SK-N-SH (cell line): Measurements from ENCODE around the gene PUS3. TPM values are rescaled to one million over a fixed set of nuclear protein-coding genes. Genes with fewer than 3 reads are reported as not detected.

Experiments
- CTCF ChIA-PET: fragments of 300-600, 350-600 bp; formaldehyde crosslinking; extraction: SDS; loops from one replicate; lab custom pipeline; 2021; lab: Yijun Ruan, JAX
- POLR2A ChIA-PET: fragments of 350-600 bp; sonication (Branson Sonifier 250); formaldehyde crosslinking; extraction: SDS; loops from one replicate; lab custom pipeline; 2020; ENCODE audit warnings: antibody characterized with exemption, inconsistent platforms; lab: Yijun Ruan, JAX
- DNase-seq: peaks from one replicate; pipeline ENCODE4 v3.0.0; 2012
- H2AFZ ChIP-seq: fragments of 200-600 bp; sonication (generic); 2 replicates; pipeline ENCODE4 v1.8.1; 2016; ENCODE audit warnings: antibody characterized with exemption, mild to moderate bottlenecking, low read depth
- H3F3A ChIP-seq: fragments of 200-600 bp; sonication (generic); replicated peaks from 2 replicates; pipeline ENCODE3; 2016; ENCODE audit warnings: antibody characterized with exemption, mild to moderate bottlenecking; ENCODE audit not compliant: insufficient read depth
- H3K27ac ChIP-seq, 2 experiments: fragments of 200-500 bp in 1 of 2; fragments of 200-600 bp in 1 of 2; sonication (Bioruptor generic) in 1 of 2; sonication (generic), shearing (Covaris generic) in 1 of 2; 2 replicates each; pipeline versions ENCODE4 v1.5.1 to v1.6.1; 2014 to 2016; ENCODE audit warnings: low read depth in 2 of 2, inconsistent platforms in 1 of 2, low read length in 1 of 2, mild to moderate bottlenecking in 1 of 2, mixed read lengths in 1 of 2
- H3K27me3 ChIP-seq: fragments of 200-600 bp; sonication (generic), shearing (Covaris generic); 2 replicates; pipeline ENCODE4 v1.6.1; 2016; ENCODE audit warnings: mixed run types; ENCODE audit not compliant: insufficient read depth
- H3K36me3 ChIP-seq, 2 experiments: fragments of 200-500 bp in 1 of 2; fragments of 200-600 bp in 1 of 2; sonication (Bioruptor generic) in 1 of 2; sonication (generic) in 1 of 2; replicated peaks in 1 of 2; 2 replicates each; pipeline versions ENCODE3 to v1.5.1; 2014 to 2016; ENCODE audit warnings: low read length in 1 of 2, mild to moderate bottlenecking in 1 of 2; ENCODE audit not compliant: insufficient read depth in 2 of 2, control insufficient read depth in 1 of 2
- H3K4me1 ChIP-seq, 2 experiments: fragments of 200-500 bp in 1 of 2; fragments of 200-600 bp in 1 of 2; sonication (Bioruptor generic) in 1 of 2; sonication (generic), shearing (Covaris generic) in 1 of 2; 2 replicates each; pipeline versions ENCODE4 v1.5.1 to v1.6.1; 2014 to 2016; ENCODE audit warnings: low read depth in 1 of 2, low read length in 1 of 2, mixed run types in 1 of 2; ENCODE audit not compliant: insufficient read depth in 2 of 2, control insufficient read depth in 1 of 2
- H3K4me2 ChIP-seq: fragments of 200-600 bp; sonication (generic), shearing (Covaris generic); 2 replicates; pipeline ENCODE4 v1.6.1; 2017; ENCODE audit warnings: mixed run types
- H3K4me3 ChIP-seq, 2 experiments: fragments of 200-500 bp in 1 of 2; fragments of 200-600 bp in 1 of 2; sonication (Bioruptor generic) in 1 of 2; sonication (generic), shearing (Covaris generic) in 1 of 2; 2 replicates each; pipeline versions ENCODE4 v1.5.1 to v1.8.1; 2014 to 2016; ENCODE audit warnings: low read depth in 2 of 2, inconsistent platforms in 1 of 2, low read length in 1 of 2, mild to moderate bottlenecking in 1 of 2, mixed read lengths in 1 of 2, moderate library complexity in 1 of 2
- H3K79me2 ChIP-seq: fragments of 200-600 bp; sonication (generic); 2 replicates; pipeline ENCODE4 v1.8.1; 2017; ENCODE audit warnings: mild to moderate bottlenecking; ENCODE audit not compliant: insufficient read depth
- H3K9ac ChIP-seq: fragments of 200-600 bp; sonication (generic); 2 replicates; pipeline ENCODE4 v1.6.1; 2017; ENCODE audit warnings: mixed run types
- H3K9me2 ChIP-seq: fragments of 200-600 bp; sonication (generic); 2 replicates; pipeline ENCODE4 v1.6.1; 2017; ENCODE audit warnings: mixed run types
- H3K9me3 ChIP-seq: fragments of 200-600 bp; sonication (generic); 2 replicates; pipeline ENCODE4 v1.6.1; 2017; ENCODE audit warnings: mixed run types, mild to moderate bottlenecking, moderate library complexity
- H4K20me1 ChIP-seq: fragments of 200-600 bp; sonication (generic); 2 replicates; pipeline ENCODE4 v1.6.1; 2017; ENCODE audit warnings: mild to moderate bottlenecking, mixed run types; ENCODE audit not compliant: insufficient read depth
- CHD2 ChIP-seq: fragments of 150-350 bp; IDR thresholded peaks from 2 replicates; pipeline ENCODE4 v1.6.1; 2018; ENCODE audit warnings: low read length; ENCODE audit not compliant: partially characterized antibody
- ELF1 ChIP-seq: IDR thresholded peaks from 2 replicates; pipeline ENCODE4 v1.4.0; 2012
- EP300 ChIP-seq, 2 experiments: IDR thresholded peaks; 2 replicates each; pipeline versions ENCODE4 v1.4.0 to v1.6.1; 2012; ENCODE audit warnings: borderline replicate concordance in 1 of 2, low read depth in 1 of 2, low read length in 1 of 2
- EZH2phosphoT487 ChIP-seq: fragments of 200-600 bp; sonication (generic); IDR thresholded peaks from 2 replicates; pipeline ENCODE4 v1.6.1; 2017; ENCODE audit warnings: low read depth, mixed run types, mild to moderate bottlenecking, antibody characterized with exemption, moderate library complexity, borderline replicate concordance
- FOXM1 ChIP-seq: IDR thresholded peaks from 2 replicates; pipeline ENCODE4 v1.4.0; 2012; ENCODE audit warnings: low read depth, mild to moderate bottlenecking
- IRF3 ChIP-seq: fragments of 150-350 bp; IDR thresholded peaks from 2 replicates; pipeline ENCODE4 v1.6.1; 2016; ENCODE audit warnings: mild to moderate bottlenecking, low read depth, low read length
- JUND ChIP-seq: IDR thresholded peaks from 2 replicates; pipeline ENCODE4 v1.4.0; 2012
- NRF1 ChIP-seq: IDR thresholded peaks from 2 replicates; pipeline ENCODE4 v1.6.1; 2012; ENCODE audit warnings: low read depth, mild to moderate bottlenecking, low read length
- RAD21 ChIP-seq: IDR thresholded peaks from 2 replicates; pipeline ENCODE4 v1.6.1; 2012; ENCODE audit warnings: mild to moderate bottlenecking, low read length
- RFX5 ChIP-seq: IDR thresholded peaks from 2 replicates; pipeline ENCODE4 v1.6.1; 2012; ENCODE audit warnings: mild to moderate bottlenecking, improper control_type of control experiment, low read length
- TEAD4 ChIP-seq: IDR thresholded peaks from 2 replicates; pipeline ENCODE4 v1.4.0; 2012; ENCODE audit warnings: mild to moderate bottlenecking, borderline replicate concordance; ENCODE audit not compliant: insufficient read depth
- YY1 ChIP-seq: IDR thresholded peaks from 2 replicates; pipeline ENCODE4 v1.4.0; 2012; ENCODE audit warnings: low read depth, mild to moderate bottlenecking
- WGBS: methylation state at CpG from one replicate; pipeline ENCODE4 v1.1.6; 2017; ENCODE audit warnings: low lambda C conversion rate; 5-methylcytosine and 5-hydroxymethylcytosine counted together
- polyA plus RNA-seq, 3 experiments: library from polyadenylated mRNA; depleted of rRNA; stranded (reverse); fragments of >200 nt; gene quantifications; 2 replicates each; pipeline ENCODE4 v1.2.3, GENCODE V29; 2012
- TF ChIP-seq, protein P1 (sequence below): IDR thresholded peaks from 2 replicates; pipeline ENCODE4 v1.4.0; 2012; ENCODE audit warnings: low read depth, borderline replicate concordance
- TF ChIP-seq, protein P2 (sequence below): fragments of 200-600 bp; sonication (generic); IDR thresholded peaks from 2 replicates; pipeline ENCODE4 v1.6.1; 2017; ENCODE audit warnings: antibody characterized with exemption, mild to moderate bottlenecking, moderate library complexity

Gene PUS3
- polyA plus RNA-seq, 1 of the 3 experiments (the other 2 are of a cell fraction) = 7.0 TPM

- Histone ChIP-seq H3K79me2 (no peaks in the 10 kb centered on the region), H3K4me1 (peaks cover 0 to 16% of the 10 kb centered on the region in 2 experiments; a peak in 1 of 4 replicates), H3K4me3 (no peak overlapping the region), H3K9ac (no peak overlapping the region), H3K9me3 (no peaks in the 10 kb centered on the region), H4K20me1 (no peaks in the 10 kb centered on the region), H3K27me3 (no peaks in the 10 kb centered on the region), H3F3A (no peaks in the 10 kb centered on the region), H3K9me2 (no peaks in the 10 kb centered on the region), H3K4me2 (no peak overlapping the region), H2AFZ (no peak overlapping the region), H3K27ac (no peak overlapping the region), H3K36me3 (no peaks in the 10 kb centered on the region)
- 73% methylated on average over 12 of the region's 13 CpGs for WGBS
- POLR2A ChIA-PET = no interaction called here
- CTCF ChIA-PET = interaction anchor here (1.1 to 6.0 kb wide), 4 partner anchors 9 to 249 kb away, joined by 3 to 55 read pairs (median 10); no protein-coding TSS in a partner anchor
- TF ChIP-seq NRF1 (no peak), EZH2phosphoT487 (no peak), RFX5 (no peak), TEAD4 (no peak), FOXM1 (no peak), JUND (no peak), CHD2 (no peak), YY1 (no peak), ELF1 (no peak), RAD21 (no peak), EP300 (IDR thresholded peaks at IDR 0.05; ENCODE audit: borderline replicate concordance in 1 of 2, low read depth in 1 of 2, low read length in 1 of 2) (no peak), IRF3 (no peak)
- TF ChIP-seq, protein P1, sequence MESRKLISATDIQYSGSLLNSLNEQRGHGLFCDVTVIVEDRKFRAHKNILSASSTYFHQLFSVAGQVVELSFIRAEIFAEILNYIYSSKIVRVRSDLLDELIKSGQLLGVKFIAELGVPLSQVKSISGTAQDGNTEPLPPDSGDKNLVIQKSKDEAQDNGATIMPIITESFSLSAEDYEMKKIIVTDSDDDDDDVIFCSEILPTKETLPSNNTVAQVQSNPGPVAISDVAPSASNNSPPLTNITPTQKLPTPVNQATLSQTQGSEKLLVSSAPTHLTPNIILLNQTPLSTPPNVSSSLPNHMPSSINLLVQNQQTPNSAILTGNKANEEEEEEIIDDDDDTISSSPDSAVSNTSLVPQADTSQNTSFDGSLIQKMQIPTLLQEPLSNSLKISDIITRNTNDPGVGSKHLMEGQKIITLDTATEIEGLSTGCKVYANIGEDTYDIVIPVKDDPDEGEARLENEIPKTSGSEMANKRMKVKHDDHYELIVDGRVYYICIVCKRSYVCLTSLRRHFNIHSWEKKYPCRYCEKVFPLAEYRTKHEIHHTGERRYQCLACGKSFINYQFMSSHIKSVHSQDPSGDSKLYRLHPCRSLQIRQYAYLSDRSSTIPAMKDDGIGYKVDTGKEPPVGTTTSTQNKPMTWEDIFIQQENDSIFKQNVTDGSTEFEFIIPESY = no peak
- TF ChIP-seq, protein P2, sequence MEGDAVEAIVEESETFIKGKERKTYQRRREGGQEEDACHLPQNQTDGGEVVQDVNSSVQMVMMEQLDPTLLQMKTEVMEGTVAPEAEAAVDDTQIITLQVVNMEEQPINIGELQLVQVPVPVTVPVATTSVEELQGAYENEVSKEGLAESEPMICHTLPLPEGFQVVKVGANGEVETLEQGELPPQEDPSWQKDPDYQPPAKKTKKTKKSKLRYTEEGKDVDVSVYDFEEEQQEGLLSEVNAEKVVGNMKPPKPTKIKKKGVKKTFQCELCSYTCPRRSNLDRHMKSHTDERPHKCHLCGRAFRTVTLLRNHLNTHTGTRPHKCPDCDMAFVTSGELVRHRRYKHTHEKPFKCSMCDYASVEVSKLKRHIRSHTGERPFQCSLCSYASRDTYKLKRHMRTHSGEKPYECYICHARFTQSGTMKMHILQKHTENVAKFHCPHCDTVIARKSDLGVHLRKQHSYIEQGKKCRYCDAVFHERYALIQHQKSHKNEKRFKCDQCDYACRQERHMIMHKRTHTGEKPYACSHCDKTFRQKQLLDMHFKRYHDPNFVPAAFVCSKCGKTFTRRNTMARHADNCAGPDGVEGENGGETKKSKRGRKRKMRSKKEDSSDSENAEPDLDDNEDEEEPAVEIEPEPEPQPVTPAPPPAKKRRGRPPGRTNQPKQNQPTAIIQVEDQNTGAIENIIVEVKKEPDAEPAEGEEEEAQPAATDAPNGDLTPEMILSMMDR = no peak
- no peak for DNase-seq
Measured at GRCh38 chr11:125944350-125945010, 41.5 kb upstream of the PUS3 start.
